Tibial artery (tissue), 4 donors: Measurements from ENCODE around the gene TBX1.

Experiments used
- DNase-seq, 2 donors: peaks; one replicate each; pipeline ENCODE4 v3.0.0-alpha.2; 2019
- H3K27ac ChIP-seq, 2 donors: fragments of 200-600 bp; sonication (generic) in 1 of 2; 1 replicate in 1 of 2; 2 replicates in 1 of 2; pipeline ENCODE4 v1.5.1; 2018 to 2019; ENCODE audit warnings: mild to moderate bottlenecking in 1 of 2
- H3K27me3 ChIP-seq, 2 donors: fragments of 200-600 bp; sonication (generic) in 1 of 2; one replicate each; pipeline versions ENCODE4 v1.5.1 to v1.6.0; 2016 to 2019
- H3K36me3 ChIP-seq, 3 donors: fragments of 200-600 bp; sonication (generic) in 2 of 3; one replicate each; pipeline ENCODE4 v1.5.1; 2016 to 2019; ENCODE audit warnings: mild to moderate bottlenecking in 2 of 3
- H3K4me1 ChIP-seq, 4 donors: fragments of 200-600 bp; sonication (generic) in 2 of 4; 1 replicate in 3 of 4; 2 replicates in 1 of 4; pipeline ENCODE4 v1.5.1; 2016 to 2019
- H3K4me3 ChIP-seq, 2 donors: fragments of 200-600 bp; sonication (generic) in 1 of 2; 1 replicate in 1 of 2; 2 replicates in 1 of 2; pipeline ENCODE4 v1.5.1; 2018 to 2019; ENCODE audit warnings: mild to moderate bottlenecking in 2 of 2
- H3K9me3 ChIP-seq, 3 donors: fragments of 200-600 bp; sonication (generic) in 1 of 3; one replicate each; pipeline ENCODE4 v1.5.1; 2016 to 2019
- intact Hi-C: fragments of 100-400 bp; cut with DNase I; formaldehyde crosslinking; loops from one replicate; pipeline ENCODE4 v1.15.0; 2023; ENCODE audit warnings: low total_unique reads
- TF ChIP-seq, protein P1 (sequence below), 2 experiments: fragments of 200-600 bp in 1 of 2; fragments of 450-650 bp in 1 of 2; IDR thresholded peaks; one replicate each; pipeline ENCODE4 v1.5.1; 2017 to 2019; ENCODE audit warnings: antibody characterized with exemption in 2 of 2, mild to moderate bottlenecking in 1 of 2, moderate library complexity in 1 of 2

The TBX1 gene

DNA sequence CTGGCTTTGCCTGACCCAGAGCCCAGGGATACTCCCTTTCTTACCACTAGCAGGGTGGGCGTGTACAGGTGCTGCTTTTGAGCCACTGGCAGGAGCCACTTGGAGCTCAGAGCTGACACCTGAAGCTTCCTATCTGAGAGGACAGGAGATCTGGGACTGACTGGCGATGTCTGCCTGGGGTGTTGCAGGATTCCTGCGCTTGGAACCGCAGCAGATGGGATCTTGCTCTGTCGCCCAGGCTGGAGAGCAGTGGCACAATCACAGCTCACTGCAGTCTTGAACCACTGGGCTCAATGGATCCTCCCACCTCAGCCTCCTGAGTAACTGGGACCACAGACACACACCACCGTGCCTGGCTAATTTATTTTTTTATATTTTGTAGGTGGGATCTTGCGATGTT lies 19.5 kb upstream of the TBX1 start:
- intact Hi-C loops: no loop called here
- H3K4me1 ChIP-seq: no peaks in the 10 kb centered on the region

DNA sequence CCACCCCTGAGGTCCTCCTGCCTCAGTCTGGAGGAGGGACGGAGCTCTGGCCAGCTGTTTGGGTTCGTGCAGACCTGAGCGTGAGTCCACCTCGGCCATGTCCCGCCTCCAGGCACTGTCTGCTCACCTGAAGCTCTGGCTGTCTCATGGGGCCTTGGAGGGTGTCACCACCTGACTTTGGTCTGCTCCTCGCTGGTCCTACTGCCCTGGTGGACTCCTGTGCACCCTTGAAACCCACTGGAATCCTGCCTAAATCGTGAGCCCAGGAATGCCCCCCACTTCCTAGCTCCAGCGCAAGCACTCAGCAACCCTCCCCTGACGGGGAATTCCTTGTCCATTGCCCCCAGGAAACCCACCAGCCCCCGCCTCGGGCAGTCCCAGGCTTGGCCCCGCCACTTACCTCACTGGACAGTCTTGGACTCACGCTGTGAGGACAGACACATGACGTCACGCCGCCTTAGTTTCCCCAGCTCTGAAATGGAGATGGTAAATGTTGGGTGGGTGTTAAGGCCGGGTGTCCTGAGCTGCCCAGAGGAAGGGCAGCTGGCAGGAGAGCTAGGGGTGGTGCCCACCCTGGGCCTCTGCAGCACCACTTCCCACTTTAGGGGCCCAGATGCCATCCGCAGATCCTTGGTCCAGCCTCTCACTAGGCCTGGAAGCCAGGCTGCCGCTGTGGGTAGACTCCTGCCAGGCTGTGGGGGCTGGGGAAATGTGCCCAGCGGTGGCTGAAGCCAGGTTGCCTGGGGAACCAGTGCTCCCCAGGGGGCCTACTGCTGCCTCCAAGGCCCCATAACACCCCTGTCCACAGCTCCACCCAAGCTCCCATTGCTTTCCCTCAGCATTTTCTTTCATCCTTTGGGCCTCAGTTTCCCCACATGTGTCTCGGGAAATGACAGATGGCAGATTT lies 18.2 kb upstream of the TBX1 start:
- no peaks in the 10 kb centered on the region for H3K4me1 ChIP-seq
- no peak overlapping the region for H3K4me3 ChIP-seq
- DNase-seq: no peak
- intact Hi-C loops: no loop called here
- H3K27me3 ChIP-seq: peaks cover 0 to 26% of the 10 kb centered on the region in 2 donors
- TF ChIP-seq, protein P1, sequence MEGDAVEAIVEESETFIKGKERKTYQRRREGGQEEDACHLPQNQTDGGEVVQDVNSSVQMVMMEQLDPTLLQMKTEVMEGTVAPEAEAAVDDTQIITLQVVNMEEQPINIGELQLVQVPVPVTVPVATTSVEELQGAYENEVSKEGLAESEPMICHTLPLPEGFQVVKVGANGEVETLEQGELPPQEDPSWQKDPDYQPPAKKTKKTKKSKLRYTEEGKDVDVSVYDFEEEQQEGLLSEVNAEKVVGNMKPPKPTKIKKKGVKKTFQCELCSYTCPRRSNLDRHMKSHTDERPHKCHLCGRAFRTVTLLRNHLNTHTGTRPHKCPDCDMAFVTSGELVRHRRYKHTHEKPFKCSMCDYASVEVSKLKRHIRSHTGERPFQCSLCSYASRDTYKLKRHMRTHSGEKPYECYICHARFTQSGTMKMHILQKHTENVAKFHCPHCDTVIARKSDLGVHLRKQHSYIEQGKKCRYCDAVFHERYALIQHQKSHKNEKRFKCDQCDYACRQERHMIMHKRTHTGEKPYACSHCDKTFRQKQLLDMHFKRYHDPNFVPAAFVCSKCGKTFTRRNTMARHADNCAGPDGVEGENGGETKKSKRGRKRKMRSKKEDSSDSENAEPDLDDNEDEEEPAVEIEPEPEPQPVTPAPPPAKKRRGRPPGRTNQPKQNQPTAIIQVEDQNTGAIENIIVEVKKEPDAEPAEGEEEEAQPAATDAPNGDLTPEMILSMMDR (IDR thresholded peaks at IDR 0.05): no peak
- no peaks in the 10 kb centered on the region for H3K36me3 ChIP-seq
- no peak overlapping the region for H3K27ac ChIP-seq
- H3K9me3 ChIP-seq: no peaks in the 10 kb centered on the region

More for the DNA sequence above, 19.5 kb upstream of the TBX1 start:
- Histone ChIP-seq H3K9me3 (no peaks in the 10 kb centered on the region), H3K36me3 (no peaks in the 10 kb centered on the region), H3K27me3 (peaks cover 0 to 34% of the 10 kb centered on the region in 2 donors), H3K27ac (no peak overlapping the region), H3K4me3 (no peak overlapping the region)
- TF ChIP-seq, protein P1 (IDR thresholded peaks at IDR 0.05): no peak
- DNase-seq: no peak

DNA sequence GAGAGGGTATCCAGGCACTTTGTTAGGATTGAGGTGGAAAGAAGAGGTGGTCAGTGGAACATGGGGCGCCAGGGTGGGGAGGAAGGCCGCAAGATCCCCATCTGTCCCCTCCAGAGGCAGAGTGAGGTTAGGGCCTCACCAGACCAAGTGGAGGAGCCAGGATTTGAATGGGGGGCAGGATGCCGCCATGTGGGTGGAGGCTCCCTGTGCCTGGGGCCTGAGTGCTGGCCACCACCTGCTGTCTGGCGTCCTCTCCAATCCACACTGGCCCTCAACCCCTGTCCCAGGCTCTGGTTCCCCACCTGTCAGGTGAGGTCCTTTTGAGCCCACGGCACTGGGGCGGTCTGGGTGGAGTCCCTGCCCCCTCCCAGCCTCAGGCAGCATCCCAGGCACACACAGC lies 17.5 kb upstream of the TBX1 start:
- TF ChIP-seq, protein P1 (IDR thresholded peaks at IDR 0.05): no peak
- H3K4me1 ChIP-seq: no peaks in the 10 kb centered on the region
- no peaks in the 10 kb centered on the region for H3K9me3 ChIP-seq
- H3K27me3 ChIP-seq: peaks cover 0 to 23% of the 10 kb centered on the region in 2 donors
- no peak overlapping the region for H3K27ac ChIP-seq
- no peak overlapping the region for H3K4me3 ChIP-seq
- DNase-seq: no peak
- intact Hi-C loops: no loop called here
- H3K36me3 ChIP-seq: no peaks in the 10 kb centered on the region

DNA sequence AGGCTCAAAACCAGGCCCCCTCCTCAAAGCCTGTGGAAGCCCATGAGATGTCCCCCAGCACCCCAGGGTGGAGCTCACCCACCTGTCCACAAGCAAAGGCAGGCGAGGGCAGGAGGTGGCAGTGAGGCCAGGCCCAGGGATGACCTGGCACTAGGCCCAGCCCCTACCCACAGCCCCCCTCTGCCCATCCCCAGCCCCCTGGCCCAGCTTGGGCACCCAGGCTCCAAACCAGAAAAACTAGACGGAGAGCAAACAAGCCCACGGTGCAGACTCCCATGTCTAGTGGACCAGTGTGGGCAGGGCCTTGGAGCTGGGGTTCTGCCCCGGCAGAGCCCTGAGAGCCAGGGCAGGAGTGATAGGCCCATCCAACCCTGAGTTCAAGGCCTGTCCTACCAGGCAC lies 16.9 kb upstream of the TBX1 start:
- TF ChIP-seq, protein P1 (IDR thresholded peaks at IDR 0.05): no peak
- intact Hi-C loops: no loop called here
- no peaks in the 10 kb centered on the region for H3K9me3 ChIP-seq
- DNase-seq: no peak
- peaks cover 0 to 17% of the 10 kb centered on the region in 2 donors for H3K27me3 ChIP-seq
- no peak overlapping the region for H3K4me3 ChIP-seq
- H3K27ac ChIP-seq: no peak overlapping the region
- H3K4me1 ChIP-seq: no peaks in the 10 kb centered on the region
- H3K36me3 ChIP-seq: no peaks in the 10 kb centered on the region

DNA sequence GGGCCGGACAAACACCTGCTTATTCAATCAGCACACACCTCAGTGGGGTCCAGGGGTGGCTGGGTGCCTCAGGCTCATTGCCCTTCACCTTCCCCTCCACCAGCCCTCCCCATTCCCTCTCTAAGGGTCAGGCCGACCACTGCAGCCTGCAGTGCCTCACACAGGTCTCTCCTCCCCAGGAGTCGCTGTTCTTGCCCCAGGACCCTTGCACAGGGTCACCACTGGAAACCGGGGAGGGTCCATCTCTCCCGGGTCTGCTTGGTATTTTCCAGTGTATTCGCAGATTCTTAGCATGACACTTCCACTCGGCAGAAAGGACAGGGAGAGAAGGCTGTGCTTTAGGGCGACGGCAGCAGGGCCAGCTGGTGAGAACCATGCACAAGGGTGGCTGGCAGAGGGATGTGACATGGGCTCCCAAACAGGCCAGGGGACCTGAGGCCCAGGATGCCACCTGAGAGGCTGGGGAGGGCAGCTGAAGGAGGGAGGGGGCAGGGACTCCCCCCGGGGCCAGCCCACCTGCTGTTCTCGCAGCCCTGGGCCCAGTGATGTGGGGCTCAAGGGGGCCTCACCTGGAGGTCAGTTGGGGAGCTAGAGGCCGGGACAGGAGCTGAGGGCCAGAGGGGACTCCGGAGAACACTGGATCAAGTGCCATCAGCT lies 16.1 kb upstream of the TBX1 start:
- no peaks in the 10 kb centered on the region for H3K36me3 ChIP-seq
- no peaks in the 10 kb centered on the region for H3K4me1 ChIP-seq
- DNase-seq: no peak

More for the DNA sequence above, 16.1 kb upstream of the TBX1 start:
- H3K27ac ChIP-seq: no peak overlapping the region
- TF ChIP-seq, protein P1 (IDR thresholded peaks at IDR 0.05): no peak
- no peaks in the 10 kb centered on the region for H3K9me3 ChIP-seq
- intact Hi-C loops: no loop called here
- no peak overlapping the region for H3K4me3 ChIP-seq
- peaks cover 0 to 12% of the 10 kb centered on the region in 2 donors for H3K27me3 ChIP-seq
